SK-N-SH treated with all-trans-retinoic acid at 6 μM for 48 hours (cell line): ENCODE data around the gene RGR.

Source experiments
- ATAC-seq: fragments of 200-7000 bp; cut with Tn5 transposase; 3 replicates; pipeline ENCODE4 v1.9.1; 2020; ENCODE audit warnings: mild to moderate bottlenecking, moderate library complexity
- ARNTL ChIP-seq: fragments of 450-650 bp; formaldehyde crosslinking; IDR thresholded peaks from 2 replicates; pipeline ENCODE4 v1.5.0; 2020; ENCODE audit warnings: low read depth, mild to moderate bottlenecking, moderate library complexity, borderline replicate concordance
- BACH2 ChIP-seq: fragments of 250-450 bp; sonication (Bioruptor Pico); IDR thresholded peaks from 2 replicates; pipeline ENCODE4 v1.9.0; 2021; ENCODE audit warnings: mild to moderate bottlenecking, borderline replicate concordance
- CSDC2 ChIP-seq: fragments of 250-450 bp; sonication (Bioruptor Pico); IDR thresholded peaks from 2 replicates; pipeline ENCODE4 v1.5.0; 2020; ENCODE audit warnings: mild to moderate bottlenecking, moderate library complexity
- ESRRG ChIP-seq: fragments of 250-450 bp; sonication (Bioruptor Pico); IDR thresholded peaks from 2 replicates; pipeline ENCODE4 v1.6.1; 2021; ENCODE audit warnings: mild to moderate bottlenecking
- ISL1 ChIP-seq: fragments of 250-450 bp; sonication (Bioruptor Pico); IDR thresholded peaks from 2 replicates; pipeline ENCODE4 v2.1.2; 2022; ENCODE audit warnings: mild to moderate bottlenecking, moderate library complexity
- OSR1 ChIP-seq: fragments of 250-450 bp; sonication (Bioruptor Pico); IDR thresholded peaks from 2 replicates; pipeline ENCODE4 v1.8.0; 2022; ENCODE audit warnings: moderate library complexity, mild to moderate bottlenecking, inconsistent platforms
- PATZ1 ChIP-seq: fragments of 250-450 bp; sonication (Bioruptor Pico); IDR thresholded peaks from 2 replicates; pipeline ENCODE4 v1.8.0; 2020; ENCODE audit warnings: mild to moderate bottlenecking, moderate library complexity, borderline replicate concordance
- POU6F1 ChIP-seq: fragments of 250-450 bp; sonication (Bioruptor Pico); IDR thresholded peaks from 2 replicates; pipeline ENCODE4 v1.8.0; 2021; ENCODE audit warnings: low read depth, mild to moderate bottlenecking, moderate library complexity, borderline replicate concordance
- RARB ChIP-seq: fragments of 250-450 bp; sonication (Bioruptor Pico); IDR thresholded peaks from 2 replicates; pipeline ENCODE4 v1.8.0; 2021; ENCODE audit warnings: mild to moderate bottlenecking, moderate library complexity
- SNAI2 ChIP-seq: fragments of 250-450 bp; sonication (Bioruptor Pico); IDR thresholded peaks from 2 replicates; pipeline ENCODE4 v1.5.0; 2020; ENCODE audit warnings: mild to moderate bottlenecking, moderate library complexity
- TCF4 ChIP-seq: fragments of 250-450 bp; sonication (Bioruptor Pico); IDR thresholded peaks from 2 replicates; pipeline ENCODE4 v1.8.0; 2021; ENCODE audit warnings: mild to moderate bottlenecking, moderate library complexity, borderline replicate concordance
- TOX ChIP-seq: fragments of 250-450 bp; sonication (Bioruptor Pico); IDR thresholded peaks from 2 replicates; pipeline ENCODE4 v1.8.0; 2021; ENCODE audit warnings: mild to moderate bottlenecking, moderate library complexity, borderline replicate concordance
- ZC3H10 ChIP-seq: fragments of 250-450 bp; sonication (Bioruptor Pico); IDR thresholded peaks from 2 replicates; pipeline ENCODE4 v1.5.1; 2021; ENCODE audit warnings: mild to moderate bottlenecking, moderate library complexity
- ZNF565 ChIP-seq: fragments of 450-650 bp; formaldehyde crosslinking; conservative IDR thresholded peaks from 2 replicates; pipeline ENCODE4 v1.5.0; 2020; ENCODE audit warnings: low read depth, mild to moderate bottlenecking, moderate library complexity
- ZNF70 ChIP-seq: fragments of 450-650 bp; formaldehyde crosslinking; IDR thresholded peaks from 2 replicates; pipeline ENCODE4 v1.5.0; 2020; ENCODE audit warnings: mild to moderate bottlenecking, moderate library complexity
- TF ChIP-seq, protein P1 (sequence below): fragments of 250-450 bp; sonication (Bioruptor Pico); IDR thresholded peaks from 2 replicates; pipeline ENCODE4 v1.5.1; 2021; ENCODE audit warnings: mild to moderate bottlenecking, moderate library complexity
- TF ChIP-seq, protein P2 (sequence below): fragments of 250-450 bp; sonication (Bioruptor Pico); IDR thresholded peaks from 2 replicates; pipeline ENCODE4 v1.5.0; 2020; ENCODE audit warnings: mild to moderate bottlenecking, moderate library complexity
- TF ChIP-seq, protein P3 (sequence below): fragments of 250-450 bp; sonication (Bioruptor Pico); IDR thresholded peaks from 2 replicates; pipeline ENCODE4 v1.5.1; 2020; ENCODE audit warnings: low read depth, mild to moderate bottlenecking, moderate library complexity

The RGR gene

GRCh38 chr10:84238909-84239308 lies 5.9 kb upstream of the RGR start (continued):
- TF ChIP-seq, protein P1, sequence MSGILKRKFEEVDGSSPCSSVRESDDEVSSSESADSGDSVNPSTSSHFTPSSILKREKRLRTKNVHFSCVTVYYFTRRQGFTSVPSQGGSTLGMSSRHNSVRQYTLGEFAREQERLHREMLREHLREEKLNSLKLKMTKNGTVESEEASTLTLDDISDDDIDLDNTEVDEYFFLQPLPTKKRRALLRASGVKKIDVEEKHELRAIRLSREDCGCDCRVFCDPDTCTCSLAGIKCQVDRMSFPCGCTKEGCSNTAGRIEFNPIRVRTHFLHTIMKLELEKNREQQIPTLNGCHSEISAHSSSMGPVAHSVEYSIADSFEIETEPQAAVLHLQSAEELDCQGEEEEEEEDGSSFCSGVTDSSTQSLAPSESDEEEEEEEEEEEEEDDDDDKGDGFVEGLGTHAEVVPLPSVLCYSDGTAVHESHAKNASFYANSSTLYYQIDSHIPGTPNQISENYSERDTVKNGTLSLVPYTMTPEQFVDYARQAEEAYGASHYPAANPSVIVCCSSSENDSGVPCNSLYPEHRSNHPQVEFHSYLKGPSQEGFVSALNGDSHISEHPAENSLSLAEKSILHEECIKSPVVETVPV (CRISPR knock-in tag): no peak
- TF ChIP-seq TOX: no peak
- TF ChIP-seq ISL1 (CRISPR knock-in tag): no peak
- no peak for TF ChIP-seq ESRRG (CRISPR knock-in tag)
- no peak for TF ChIP-seq ZNF565 (CRISPR knock-in tag)
- no peak for TF ChIP-seq TCF4

- ATAC-seq: no peak
- TF ChIP-seq OSR1 (CRISPR knock-in tag) (no peak), BACH2 (CRISPR knock-in tag) (no peak)
These were observed 3.6 kb upstream of the RGR start, which contains the start of gene LRIT1 for GRCh38 chr10:84241185-84241790. Gene LRIT1, minus strand, starts transcription at chr10:84241546. Its CDS starts 107 bp downstream, at chr10:84241439.

- ATAC-seq: no peak
- TF ChIP-seq BACH2 (CRISPR knock-in tag) (no peak), ZNF70 (CRISPR knock-in tag) (no peak), POU6F1 (CRISPR knock-in tag) (no peak), ESRRG (CRISPR knock-in tag) (no peak), ARNTL (CRISPR knock-in tag) (no peak), SNAI2 (CRISPR knock-in tag) (no peak), CSDC2 (CRISPR knock-in tag) (no peak), TOX (no peak), PATZ1 (CRISPR knock-in tag) (no peak), ZC3H10 (CRISPR knock-in tag) (no peak), OSR1 (CRISPR knock-in tag) (no peak), TCF4 (no peak), RARB (CRISPR knock-in tag) (no peak)
- TF ChIP-seq, protein P2, sequence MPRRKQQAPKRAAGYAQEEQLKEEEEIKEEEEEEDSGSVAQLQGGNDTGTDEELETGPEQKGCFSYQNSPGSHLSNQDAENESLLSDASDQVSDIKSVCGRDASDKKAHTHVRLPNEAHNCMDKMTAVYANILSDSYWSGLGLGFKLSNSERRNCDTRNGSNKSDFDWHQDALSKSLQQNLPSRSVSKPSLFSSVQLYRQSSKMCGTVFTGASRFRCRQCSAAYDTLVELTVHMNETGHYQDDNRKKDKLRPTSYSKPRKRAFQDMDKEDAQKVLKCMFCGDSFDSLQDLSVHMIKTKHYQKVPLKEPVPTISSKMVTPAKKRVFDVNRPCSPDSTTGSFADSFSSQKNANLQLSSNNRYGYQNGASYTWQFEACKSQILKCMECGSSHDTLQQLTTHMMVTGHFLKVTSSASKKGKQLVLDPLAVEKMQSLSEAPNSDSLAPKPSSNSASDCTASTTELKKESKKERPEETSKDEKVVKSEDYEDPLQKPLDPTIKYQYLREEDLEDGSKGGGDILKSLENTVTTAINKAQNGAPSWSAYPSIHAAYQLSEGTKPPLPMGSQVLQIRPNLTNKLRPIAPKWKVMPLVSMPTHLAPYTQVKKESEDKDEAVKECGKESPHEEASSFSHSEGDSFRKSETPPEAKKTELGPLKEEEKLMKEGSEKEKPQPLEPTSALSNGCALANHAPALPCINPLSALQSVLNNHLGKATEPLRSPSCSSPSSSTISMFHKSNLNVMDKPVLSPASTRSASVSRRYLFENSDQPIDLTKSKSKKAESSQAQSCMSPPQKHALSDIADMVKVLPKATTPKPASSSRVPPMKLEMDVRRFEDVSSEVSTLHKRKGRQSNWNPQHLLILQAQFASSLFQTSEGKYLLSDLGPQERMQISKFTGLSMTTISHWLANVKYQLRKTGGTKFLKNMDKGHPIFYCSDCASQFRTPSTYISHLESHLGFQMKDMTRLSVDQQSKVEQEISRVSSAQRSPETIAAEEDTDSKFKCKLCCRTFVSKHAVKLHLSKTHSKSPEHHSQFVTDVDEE (CRISPR knock-in tag): no peak
These were observed 1.1 kb upstream of the RGR start for GRCh38 chr10:84243759-84244158.

DNA sequence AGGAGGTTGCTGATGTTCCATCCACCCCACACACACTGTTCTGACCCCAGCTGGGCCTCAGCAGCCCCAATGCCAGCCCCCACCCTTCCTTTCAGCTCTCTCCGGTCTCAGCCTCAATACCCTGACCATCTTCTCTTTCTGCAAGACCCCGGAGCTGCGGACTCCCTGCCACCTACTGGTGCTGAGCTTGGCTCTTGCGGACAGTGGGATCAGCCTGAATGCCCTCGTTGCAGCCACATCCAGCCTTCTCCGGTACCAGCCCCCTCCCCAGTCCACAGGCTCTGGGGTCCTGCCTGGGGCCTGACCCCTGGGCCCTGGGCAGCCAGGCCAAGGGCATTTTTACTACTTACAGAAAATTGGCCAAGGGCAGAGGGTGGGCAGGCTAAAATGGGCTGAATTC lies 2.6 kb downstream of the RGR start:
- ATAC-seq: no peak
- TF ChIP-seq, protein P1 (CRISPR knock-in tag): no peak
- TF ChIP-seq ZC3H10 (CRISPR knock-in tag): no peak
- TF ChIP-seq ZNF70 (CRISPR knock-in tag): no peak
- TF ChIP-seq, protein P2 (CRISPR knock-in tag): no peak
- no peak for TF ChIP-seq ARNTL (CRISPR knock-in tag)
- TF ChIP-seq POU6F1 (CRISPR knock-in tag): no peak
- TF ChIP-seq, protein P3, sequence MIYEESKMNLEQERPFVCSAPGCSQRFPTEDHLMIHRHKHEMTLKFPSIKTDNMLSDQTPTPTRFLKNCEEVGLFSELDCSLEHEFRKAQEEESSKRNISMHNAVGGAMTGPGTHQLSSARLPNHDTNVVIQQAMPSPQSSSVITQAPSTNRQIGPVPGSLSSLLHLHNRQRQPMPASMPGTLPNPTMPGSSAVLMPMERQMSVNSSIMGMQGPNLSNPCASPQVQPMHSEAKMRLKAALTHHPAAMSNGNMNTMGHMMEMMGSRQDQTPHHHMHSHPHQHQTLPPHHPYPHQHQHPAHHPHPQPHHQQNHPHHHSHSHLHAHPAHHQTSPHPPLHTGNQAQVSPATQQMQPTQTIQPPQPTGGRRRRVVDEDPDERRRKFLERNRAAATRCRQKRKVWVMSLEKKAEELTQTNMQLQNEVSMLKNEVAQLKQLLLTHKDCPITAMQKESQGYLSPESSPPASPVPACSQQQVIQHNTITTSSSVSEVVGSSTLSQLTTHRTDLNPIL (CRISPR knock-in tag): no peak
- no peak for TF ChIP-seq TCF4
- TF ChIP-seq ZNF565 (CRISPR knock-in tag): no peak
- TF ChIP-seq OSR1 (CRISPR knock-in tag): no peak
- no peak for TF ChIP-seq BACH2 (CRISPR knock-in tag)
